Nephron progenitor cell (in vitro differentiated cells): Measurements from ENCODE around the gene ERVV-1.

ENCODE experiments used
- DNase-seq: peaks from one replicate; pipeline ENCODE4 v3.0.0; 2021
- H3K27ac Mint-ChIP-seq: 2 replicates; pipeline ENCODE4 v1.8.0; 2021; ENCODE audit warnings: mild to moderate bottlenecking, moderate library complexity, mixed read lengths
- H3K27me3 Mint-ChIP-seq: 2 replicates; pipeline ENCODE4 v1.8.0; 2021; ENCODE audit warnings: mild to moderate bottlenecking, low read depth, mixed read lengths; ENCODE audit not compliant: poor library complexity
- H3K36me3 Mint-ChIP-seq: 2 replicates; pipeline ENCODE4 v1.8.0; 2021; ENCODE audit warnings: low read depth, mixed read lengths
- H3K4me1 Mint-ChIP-seq: 2 replicates; pipeline ENCODE4 v1.8.0; 2021; ENCODE audit warnings: mixed read lengths
- H3K4me3 Mint-ChIP-seq: 2 replicates; pipeline ENCODE4 v1.8.0; 2021; ENCODE audit warnings: mild to moderate bottlenecking, moderate library complexity, mixed read lengths
- H3K9me3 Mint-ChIP-seq: 2 replicates; pipeline ENCODE4 v1.8.0; 2021; ENCODE audit warnings: mild to moderate bottlenecking, moderate library complexity, mixed read lengths
- TF ChIP-seq, protein P1 (sequence below): fragments of 200-600 bp; sonication (generic); IDR thresholded peaks from 2 replicates; pipeline ENCODE4 v1.5.0; 2021; ENCODE audit warnings: antibody characterized with exemption

Gene ERVV-1

DNA sequence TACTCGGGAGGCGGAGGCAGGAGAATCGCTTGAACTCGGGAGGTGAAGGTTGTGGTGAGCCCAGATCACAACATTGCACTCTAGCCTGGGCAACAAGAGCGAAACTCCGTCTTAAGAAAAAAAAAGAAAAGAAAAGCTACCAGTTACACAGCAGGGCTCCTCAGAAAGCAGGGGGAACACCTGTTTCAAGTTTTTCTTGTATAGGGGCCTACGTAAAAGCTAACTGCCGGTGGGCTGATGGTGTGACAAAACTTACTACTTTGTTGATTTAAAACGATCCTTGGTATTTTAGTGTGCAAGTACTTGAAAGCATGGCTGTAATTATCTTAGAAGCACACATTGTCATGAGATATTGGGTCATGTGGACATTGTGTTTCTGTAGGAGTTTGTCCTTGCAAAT, 15.7 kb upstream of the ERVV-1 start:
- Mint-ChIP-seq H3K27ac (no peak overlapping the region), H3K27me3 (peaks cover 8% of the 10 kb centered on the region), H3K9me3 (peaks cover 72% of the 10 kb centered on the region), H3K4me3 (no peak overlapping the region), H3K36me3 (peaks cover 38% of the 10 kb centered on the region), H3K4me1 (peaks cover 7% of the 10 kb centered on the region)
- TF ChIP-seq, protein P1, sequence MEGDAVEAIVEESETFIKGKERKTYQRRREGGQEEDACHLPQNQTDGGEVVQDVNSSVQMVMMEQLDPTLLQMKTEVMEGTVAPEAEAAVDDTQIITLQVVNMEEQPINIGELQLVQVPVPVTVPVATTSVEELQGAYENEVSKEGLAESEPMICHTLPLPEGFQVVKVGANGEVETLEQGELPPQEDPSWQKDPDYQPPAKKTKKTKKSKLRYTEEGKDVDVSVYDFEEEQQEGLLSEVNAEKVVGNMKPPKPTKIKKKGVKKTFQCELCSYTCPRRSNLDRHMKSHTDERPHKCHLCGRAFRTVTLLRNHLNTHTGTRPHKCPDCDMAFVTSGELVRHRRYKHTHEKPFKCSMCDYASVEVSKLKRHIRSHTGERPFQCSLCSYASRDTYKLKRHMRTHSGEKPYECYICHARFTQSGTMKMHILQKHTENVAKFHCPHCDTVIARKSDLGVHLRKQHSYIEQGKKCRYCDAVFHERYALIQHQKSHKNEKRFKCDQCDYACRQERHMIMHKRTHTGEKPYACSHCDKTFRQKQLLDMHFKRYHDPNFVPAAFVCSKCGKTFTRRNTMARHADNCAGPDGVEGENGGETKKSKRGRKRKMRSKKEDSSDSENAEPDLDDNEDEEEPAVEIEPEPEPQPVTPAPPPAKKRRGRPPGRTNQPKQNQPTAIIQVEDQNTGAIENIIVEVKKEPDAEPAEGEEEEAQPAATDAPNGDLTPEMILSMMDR, result no peak
- no peak for DNase-seq

DNA sequence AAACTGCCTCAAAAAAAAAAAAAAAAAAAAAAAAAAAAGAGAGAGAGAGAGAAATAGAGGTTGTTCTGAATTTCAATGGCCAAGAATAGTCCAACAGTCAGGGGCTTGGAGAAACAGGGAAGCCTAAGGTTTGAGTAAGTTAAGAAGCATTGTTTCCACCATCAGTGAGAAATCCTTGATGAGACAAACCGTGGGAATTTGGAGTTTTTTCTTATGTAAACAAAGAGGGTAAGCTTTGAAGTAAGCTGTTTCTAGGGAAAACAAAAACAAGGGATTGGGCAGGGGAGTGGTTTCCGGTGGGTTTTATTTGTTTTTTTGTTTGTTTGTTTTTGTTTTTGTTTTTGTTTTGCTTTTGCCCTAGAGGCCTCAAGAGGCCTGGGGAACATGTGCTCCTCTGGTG, 11.2 kb upstream of the ERVV-1 start:
- Mint-ChIP-seq H3K27me3 (peaks cover 4% of the 10 kb centered on the region), H3K36me3 (peaks cover 37% of the 10 kb centered on the region), H3K9me3 (peaks cover 69% of the 10 kb centered on the region), H3K27ac (no peak overlapping the region), H3K4me3 (no peak overlapping the region), H3K4me1 (no peaks in the 10 kb centered on the region)
- TF ChIP-seq, protein P1, result no peak
- DNase-seq, result no peak

DNA sequence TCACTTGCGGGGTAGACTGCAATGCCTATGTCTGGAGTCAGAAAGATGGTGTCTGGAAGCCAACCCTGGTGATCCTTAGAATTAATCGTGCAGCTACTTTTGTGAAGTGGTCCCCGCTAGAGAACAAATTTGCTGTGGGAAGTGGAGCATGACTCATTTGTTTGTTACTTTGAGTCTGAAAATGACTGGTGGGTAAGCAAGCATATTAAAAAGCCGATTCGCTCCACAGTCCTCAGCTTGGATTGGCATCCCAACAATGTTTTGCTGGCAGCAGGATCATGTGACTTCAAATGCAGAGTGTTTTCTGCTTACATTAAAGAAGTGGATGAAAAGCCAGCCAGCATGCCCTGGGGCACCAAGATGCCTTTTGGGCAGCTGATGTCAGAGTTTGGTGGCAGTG, 9.5 kb upstream of the ERVV-1 start:
- no peak for DNase-seq
- peaks cover 70% of the 10 kb centered on the region for H3K9me3 Mint-ChIP-seq
- peaks cover 4% of the 10 kb centered on the region for H3K27me3 Mint-ChIP-seq
- peaks cover 42% of the 10 kb centered on the region for H3K36me3 Mint-ChIP-seq
- H3K4me3 Mint-ChIP-seq, result no peak overlapping the region
- TF ChIP-seq, protein P1, result no peak
- H3K27ac Mint-ChIP-seq, result no peak overlapping the region
- H3K4me1 Mint-ChIP-seq, result no peaks in the 10 kb centered on the region

DNA sequence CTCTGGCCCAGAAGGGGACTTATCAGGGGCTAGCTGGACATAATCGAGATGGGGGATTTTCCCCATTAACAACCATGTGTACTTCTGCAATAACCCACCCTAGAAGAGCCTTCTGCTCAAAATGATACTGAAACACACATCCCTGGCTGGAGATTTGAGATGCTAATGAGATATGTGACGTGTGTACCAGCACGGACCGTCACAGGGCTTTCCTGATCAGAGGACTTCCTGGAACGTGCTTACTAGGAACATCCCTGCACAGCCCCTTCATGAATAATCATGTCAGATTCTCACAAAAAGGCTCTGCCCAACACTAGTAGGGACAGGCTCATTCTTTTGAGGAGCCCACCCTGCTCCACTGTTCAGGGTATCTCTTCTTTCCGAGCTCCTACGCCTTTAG, 6.5 kb upstream of the ERVV-1 start:
- no peak for DNase-seq
- TF ChIP-seq, protein P1, result no peak
- H3K27ac Mint-ChIP-seq, result no peak overlapping the region
- H3K36me3 Mint-ChIP-seq, result peaks cover 44% of the 10 kb centered on the region
- peaks cover 76% of the 10 kb centered on the region for H3K9me3 Mint-ChIP-seq
- H3K4me1 Mint-ChIP-seq, result no peaks in the 10 kb centered on the region
- no peak overlapping the region for H3K4me3 Mint-ChIP-seq
- peaks cover 4% of the 10 kb centered on the region for H3K27me3 Mint-ChIP-seq

DNA sequence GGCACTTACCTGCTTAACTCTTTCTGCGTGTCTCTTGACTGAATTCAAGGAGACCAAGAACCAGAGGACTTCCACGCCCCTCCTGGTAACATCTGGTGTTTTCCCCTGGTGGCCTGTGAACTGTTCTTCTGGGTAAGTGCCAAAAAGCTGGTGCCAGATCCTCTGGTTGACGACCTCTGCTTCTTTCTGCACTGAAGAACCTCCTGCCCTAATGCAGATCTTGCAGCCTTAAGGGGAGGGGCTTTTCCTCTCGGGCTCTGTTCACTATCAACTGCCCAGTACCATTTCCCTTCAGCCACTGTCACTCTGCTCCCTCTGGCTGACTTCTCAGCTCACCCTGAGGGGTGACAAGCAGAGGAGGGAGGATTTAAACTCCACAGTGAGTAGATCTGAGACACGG, 6.1 kb upstream of the ERVV-1 start:
- DNase-seq, result no peak
- Mint-ChIP-seq H3K27me3 (peaks cover 2% of the 10 kb centered on the region), H3K9me3 (peaks cover 73% of the 10 kb centered on the region), H3K36me3 (peaks cover 40% of the 10 kb centered on the region), H3K4me1 (no peaks in the 10 kb centered on the region), H3K27ac (no peak overlapping the region), H3K4me3 (no peak overlapping the region)
- TF ChIP-seq, protein P1, result no peak

DNA sequence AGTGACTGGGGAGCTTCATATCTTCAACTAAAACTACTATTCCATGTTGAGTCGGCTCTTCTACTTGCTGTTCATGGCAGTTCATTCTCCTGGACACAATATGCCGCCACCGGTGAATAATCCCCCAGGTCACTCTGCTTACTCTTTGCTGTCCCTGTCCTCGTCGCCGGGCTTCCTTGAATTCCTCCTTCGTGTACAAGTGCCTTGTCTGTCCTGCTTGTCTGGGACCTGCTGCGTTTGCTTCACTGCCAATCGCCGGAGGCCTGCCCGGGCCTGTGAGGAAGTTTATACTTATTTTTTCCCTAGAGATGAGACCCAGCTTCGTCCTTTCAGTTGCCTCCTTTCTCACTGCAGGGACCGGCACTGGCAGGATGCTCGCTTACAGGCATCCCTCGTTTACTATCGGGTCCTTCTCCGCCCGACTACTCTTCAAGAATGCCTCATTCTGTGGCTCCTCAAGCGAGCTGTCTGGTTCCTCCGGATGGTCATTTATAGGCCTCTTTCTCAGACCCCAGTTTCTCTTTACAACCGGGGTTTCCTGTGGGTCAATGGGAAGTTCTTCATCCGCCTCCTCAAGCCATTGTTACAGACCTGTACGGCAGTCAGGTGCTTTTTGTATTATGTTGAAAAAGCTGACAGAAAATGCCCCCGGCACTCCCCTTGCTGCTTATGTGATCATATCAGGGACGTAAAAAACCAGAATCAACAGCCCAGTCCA, 5.5 kb upstream of the ERVV-1 start:
- Mint-ChIP-seq H3K27me3 (no peaks in the 10 kb centered on the region), H3K36me3 (peaks cover 41% of the 10 kb centered on the region), H3K4me1 (no peaks in the 10 kb centered on the region), H3K4me3 (no peak overlapping the region), H3K9me3 (peaks cover 70% of the 10 kb centered on the region), H3K27ac (no peak overlapping the region)
- TF ChIP-seq, protein P1, result no peak
- DNase-seq, result no peak
